Measurements from ENCODE around the gene ACSS2.

GRCh38 chr20:34881689-34882088 is 5.3 kb downstream of the ACSS2 start:
- no peak for TF ChIP-seq MAX (IDR thresholded peaks at IDR 0.05)
- TF ChIP-seq CEBPB (IDR thresholded peaks at IDR 0.05) = no peak
- TF ChIP-seq, protein P1, sequence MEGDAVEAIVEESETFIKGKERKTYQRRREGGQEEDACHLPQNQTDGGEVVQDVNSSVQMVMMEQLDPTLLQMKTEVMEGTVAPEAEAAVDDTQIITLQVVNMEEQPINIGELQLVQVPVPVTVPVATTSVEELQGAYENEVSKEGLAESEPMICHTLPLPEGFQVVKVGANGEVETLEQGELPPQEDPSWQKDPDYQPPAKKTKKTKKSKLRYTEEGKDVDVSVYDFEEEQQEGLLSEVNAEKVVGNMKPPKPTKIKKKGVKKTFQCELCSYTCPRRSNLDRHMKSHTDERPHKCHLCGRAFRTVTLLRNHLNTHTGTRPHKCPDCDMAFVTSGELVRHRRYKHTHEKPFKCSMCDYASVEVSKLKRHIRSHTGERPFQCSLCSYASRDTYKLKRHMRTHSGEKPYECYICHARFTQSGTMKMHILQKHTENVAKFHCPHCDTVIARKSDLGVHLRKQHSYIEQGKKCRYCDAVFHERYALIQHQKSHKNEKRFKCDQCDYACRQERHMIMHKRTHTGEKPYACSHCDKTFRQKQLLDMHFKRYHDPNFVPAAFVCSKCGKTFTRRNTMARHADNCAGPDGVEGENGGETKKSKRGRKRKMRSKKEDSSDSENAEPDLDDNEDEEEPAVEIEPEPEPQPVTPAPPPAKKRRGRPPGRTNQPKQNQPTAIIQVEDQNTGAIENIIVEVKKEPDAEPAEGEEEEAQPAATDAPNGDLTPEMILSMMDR (IDR thresholded peaks at IDR 0.05) = no peak
